Stimulated activated CD4-positive, alpha-beta T cell treated with anti-CD3 and anti-CD28 coated beads, TNF-alpha, amount 100 ng/mL, for 24 hours (primary cell): ENCODE data around the gene KRTAP19-6.
"Not testable (repeated sequence)": the region's sequence is repeated elsewhere in the genome, so short reads cannot be mapped to it uniquely, and the experiment has no call there.

ENCODE experiments used
- DNase-seq, 3 experiments: peaks; one replicate each; pipeline ENCODE4 v3.0.0-alpha.2; 2020; ENCODE audit warnings: low read depth in 3 of 3

The KRTAP19-6 gene, protein sequence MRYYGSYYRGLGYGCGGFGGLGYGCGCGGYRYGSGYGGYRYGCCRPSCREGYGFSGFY

GRCh38 chr21:30541764-30542163, at the start of gene KRTAP19-6:
Gene KRTAP19-6, minus strand, starts transcription at chr21:30541864. Its CDS starts 31 bp downstream, at chr21:30541833.
- DNase-seq: no peak

- DNase-seq: no peak
Observed at GRCh38 chr21:30590297-30590696, 48.6 kb upstream of the KRTAP19-6 start, which contains the start of gene KRTAP22-2. Gene KRTAP22-2, minus strand, starts transcription at chr21:30590397.

DNA sequence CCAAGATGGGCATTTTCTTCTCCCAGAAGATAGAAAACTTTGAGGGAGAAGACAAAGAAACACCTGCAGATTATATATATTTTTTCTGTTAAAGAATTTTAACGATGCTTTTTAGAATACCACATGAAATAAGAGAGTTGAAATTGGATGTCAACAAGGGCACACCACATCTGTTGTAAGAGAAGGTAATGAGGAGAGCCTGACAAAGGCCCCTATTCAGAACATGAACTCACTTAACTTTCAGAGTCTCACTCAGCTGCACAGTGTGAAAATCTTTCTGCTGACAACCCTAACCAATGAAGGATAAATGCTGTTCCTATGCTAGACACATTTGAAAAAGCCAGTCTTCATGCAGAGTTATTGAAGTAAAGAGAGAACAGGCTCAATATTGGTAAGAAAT, 41.2 kb upstream of the KRTAP19-6 start:
- DNase-seq: no peak

DNA sequence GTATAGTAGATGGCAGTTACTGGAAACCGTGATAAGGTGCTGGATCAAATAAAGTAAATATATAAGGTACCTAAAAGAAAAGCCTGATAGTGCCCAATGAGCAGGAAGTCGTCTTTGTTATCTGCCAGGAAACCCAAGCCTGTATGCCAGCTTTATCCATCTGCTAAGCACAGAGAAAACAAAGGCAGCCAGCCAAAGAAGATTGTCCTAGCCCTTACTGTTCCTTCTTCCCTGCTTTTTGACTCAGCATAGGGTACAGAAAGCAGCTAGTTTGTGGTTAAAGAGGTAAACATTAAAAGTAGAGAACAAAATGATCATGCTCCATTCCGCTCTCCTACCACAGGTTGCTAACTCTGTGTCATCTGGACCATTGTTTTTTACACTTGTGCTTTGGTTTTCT, 38.5 kb upstream of the KRTAP19-6 start:
- no peak for DNase-seq

GRCh38 chr21:30579346-30579745, 37.7 kb upstream of the KRTAP19-6 start:
- no peak for DNase-seq

DNA sequence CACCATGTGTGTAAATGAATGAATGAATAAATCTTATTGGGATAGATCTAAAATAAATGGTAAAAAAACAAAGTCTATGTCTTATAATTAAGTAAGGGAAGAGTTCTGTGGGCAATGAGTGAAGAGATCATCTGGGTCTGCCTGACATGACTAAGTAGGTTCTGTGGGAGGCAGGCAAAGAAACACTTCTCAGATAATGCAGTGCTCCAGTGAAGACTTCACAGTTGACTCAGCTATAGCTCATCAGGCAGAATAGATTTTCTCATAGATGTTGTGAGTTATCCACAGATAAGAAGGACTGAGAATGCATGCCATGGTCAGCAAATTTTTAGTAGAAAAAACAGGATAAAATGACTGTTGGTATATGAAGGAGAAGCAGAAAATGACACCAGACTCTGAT, 36.1 kb upstream of the KRTAP19-6 start:
- DNase-seq: no peak

GRCh38 chr21:30567617-30568016, 26.0 kb upstream of the KRTAP19-6 start:
- no peak for DNase-seq

DNA sequence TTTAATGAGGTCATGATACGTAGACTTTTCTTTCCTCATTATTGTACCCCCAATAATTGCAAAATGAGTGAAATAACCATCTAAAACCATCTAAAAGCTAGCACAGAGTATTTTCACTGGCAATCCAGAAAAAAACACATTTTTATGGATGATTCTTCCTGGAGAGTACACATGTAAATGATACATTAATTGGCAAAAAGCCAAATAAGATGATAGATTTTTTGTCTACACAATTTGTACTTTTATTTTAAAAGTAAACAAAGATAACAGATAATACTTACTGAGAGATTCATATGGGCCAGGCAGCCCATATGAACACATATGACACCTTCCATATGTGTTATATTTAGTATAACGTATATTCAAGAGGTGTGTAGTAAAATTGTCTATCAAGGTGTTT, 22.0 kb upstream of the KRTAP19-6 start:
- no peak for DNase-seq

DNA sequence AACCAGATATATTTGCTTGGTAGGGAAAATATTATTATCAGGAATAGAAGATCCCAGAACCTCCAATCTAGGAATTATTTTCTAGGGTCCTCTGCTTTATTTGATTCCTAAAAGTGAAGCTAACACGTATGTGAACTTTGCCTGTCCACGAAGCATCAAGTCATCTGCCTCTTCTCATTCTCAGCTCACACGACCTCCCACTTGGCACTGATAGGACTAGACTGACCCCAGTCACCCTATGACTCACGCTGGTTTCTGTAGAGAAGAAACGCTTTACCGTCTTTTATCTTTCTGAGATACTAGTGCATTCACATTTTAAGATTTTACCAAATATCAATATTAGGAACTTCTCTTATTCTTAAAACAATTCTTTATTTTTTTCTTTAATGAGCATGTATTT, 21.4 kb upstream of the KRTAP19-6 start:
- no peak for DNase-seq

DNA sequence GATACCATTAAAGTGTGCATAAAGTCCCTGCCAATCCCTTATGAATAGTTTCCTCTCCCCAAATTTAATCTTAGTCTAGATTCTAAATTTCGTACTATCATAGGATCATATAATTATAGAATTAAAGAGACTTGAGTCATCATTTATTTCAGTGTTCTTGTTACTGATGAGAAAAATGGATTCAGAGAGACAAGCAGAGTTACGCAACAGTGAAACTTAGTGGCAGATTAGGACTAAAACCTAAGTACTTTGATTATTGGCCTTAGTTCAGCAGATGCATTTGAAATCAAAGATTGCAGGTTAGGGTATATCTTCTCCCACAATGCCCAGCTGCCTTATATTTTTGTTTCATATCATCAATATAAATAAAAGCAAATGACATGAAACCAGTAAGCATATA, 20.3 kb upstream of the KRTAP19-6 start:
- no peak for DNase-seq

DNA sequence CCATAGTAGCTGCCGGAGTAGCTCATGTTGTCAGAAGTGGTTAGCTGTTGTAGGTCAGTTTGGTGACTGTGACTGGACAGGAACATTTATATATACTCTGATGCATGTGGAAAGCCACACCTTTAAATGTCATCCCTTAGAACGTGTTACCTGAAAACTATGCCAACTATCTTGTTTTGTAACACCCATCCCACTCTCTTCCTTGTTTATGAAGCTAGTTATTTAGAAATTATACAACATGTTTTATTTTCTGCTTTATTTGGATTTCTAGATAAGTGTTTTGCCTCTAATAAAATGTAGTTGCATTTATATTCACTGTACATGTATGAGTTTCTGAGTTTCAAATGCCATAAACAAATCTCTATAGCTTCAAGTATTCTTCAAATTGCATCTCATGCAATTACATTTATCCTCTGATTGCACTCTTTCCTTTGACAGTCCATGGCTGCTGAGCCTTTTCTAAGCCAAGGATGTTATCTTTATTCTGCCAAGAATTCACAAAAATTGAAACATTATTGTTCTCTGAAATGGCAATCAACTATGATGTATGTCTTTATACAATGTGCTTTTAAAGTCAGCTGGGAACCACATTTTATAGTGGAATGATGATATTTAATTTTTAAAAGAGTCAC, 19.7 kb upstream of the KRTAP19-6 start, which contains the start of gene KRTAP19-7:
TSS of gene KRTAP19-7 (minus strand) at position 51 of the 632 bp plus-strand sequence. CDS start at position 26, 25 bp downstream.
- no peak for DNase-seq

DNA sequence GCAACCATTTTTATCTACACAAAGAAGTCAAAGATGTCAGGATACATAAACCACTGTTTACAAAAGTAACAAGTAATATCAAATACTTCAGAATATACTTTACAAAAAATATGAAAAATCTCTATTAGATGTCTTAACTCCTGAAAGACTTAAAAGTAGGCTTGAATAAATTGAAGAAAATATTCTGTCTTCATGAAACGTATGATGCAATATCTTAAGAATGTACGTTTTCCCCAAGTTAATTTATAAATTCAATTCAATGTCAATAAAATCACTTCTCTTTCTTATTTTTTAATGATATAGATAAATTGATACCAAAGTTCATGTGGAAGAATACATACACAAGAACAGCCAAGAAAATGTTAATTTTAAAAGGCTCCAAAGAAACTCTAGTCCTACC, 13.4 kb upstream of the KRTAP19-6 start:
- no peak for DNase-seq

DNA sequence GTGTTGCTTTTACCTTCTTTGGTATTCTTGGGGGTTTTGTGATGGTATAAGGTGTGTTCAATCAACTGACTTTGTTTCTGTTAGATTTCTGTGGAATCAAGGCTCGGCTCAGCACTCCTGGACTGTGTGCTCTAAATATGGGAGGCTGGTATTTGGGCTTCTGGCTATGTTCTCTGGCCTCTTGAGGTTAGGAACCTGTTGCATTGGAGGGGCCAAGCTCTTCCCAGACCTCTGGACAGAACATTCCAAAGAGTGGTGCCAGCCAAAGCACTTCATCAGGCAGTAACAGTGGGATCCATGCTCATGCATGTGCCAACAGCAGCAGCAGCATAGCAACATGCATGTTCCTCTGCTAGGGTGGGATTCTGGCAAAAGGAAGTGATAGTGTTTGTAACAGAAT, 11.1 kb upstream of the KRTAP19-6 start:
- no peak for DNase-seq

DNA sequence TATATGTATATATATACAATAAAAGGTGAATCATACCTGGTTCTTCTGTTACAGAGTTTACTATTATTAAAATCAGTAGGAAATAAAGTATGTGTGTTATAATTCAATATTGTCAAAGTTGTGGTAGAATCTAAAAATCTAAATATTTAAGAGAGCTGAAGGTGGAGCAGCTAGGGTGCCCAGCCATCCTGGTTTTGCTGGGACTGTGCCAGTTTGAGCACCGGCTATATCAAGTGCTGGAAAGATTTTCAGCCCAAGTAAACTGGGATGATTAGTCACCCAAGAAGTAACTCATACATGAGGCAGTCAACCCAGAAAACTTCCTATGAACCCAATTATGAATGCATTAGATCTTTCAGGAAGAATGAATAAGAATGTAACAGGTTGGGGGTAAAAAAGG, 22.8 kb downstream of the KRTAP19-6 start:
- DNase-seq: no peak

DNA sequence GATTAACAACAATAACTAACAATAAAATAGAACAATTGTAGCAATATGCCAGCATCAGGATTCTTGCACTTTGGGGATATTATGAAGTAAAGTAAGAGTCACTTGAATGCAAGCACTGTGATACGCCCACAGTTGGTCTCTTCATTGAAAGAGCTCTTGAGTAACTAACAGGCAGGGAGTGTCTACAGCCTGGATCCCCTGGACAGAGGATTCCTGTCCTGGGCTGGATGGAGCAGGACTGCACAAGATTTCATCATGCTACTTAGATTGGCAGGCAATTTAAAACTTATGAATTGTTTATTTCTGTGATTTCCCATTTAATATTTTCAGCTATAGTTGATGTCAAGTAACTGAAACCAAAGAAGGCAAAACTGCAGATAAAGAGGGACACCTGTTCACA, 26.0 kb downstream of the KRTAP19-6 start:
- DNase-seq: no peak

- not testable (repeated sequence) for DNase-seq
Observed at GRCh38 chr21:30505621-30506205, 36.0 kb downstream of the KRTAP19-6 start.

- DNase-seq: no peak
Observed at GRCh38 chr21:30502041-30502440, 39.6 kb downstream of the KRTAP19-6 start, which contains the start of gene KRTAP19-5. Gene KRTAP19-5, minus strand, starts transcription at chr21:30502141. Its CDS starts 51 bp downstream, at chr21:30502090.

GRCh38 chr21:30497065-30497464, 44.6 kb downstream of the KRTAP19-6 start, which contains the start of gene KRTAP19-4:
Gene KRTAP19-4, minus strand, starts transcription at chr21:30497165. Its CDS starts 55 bp downstream, at chr21:30497110.
- no peak for DNase-seq

GRCh38 chr21:30491963-30492428, 49.7 kb downstream of the KRTAP19-6 start, which contains the start of gene KRTAP19-3:
Gene KRTAP19-3, minus strand, starts transcription at chr21:30492013. Its CDS starts 56 bp downstream, at chr21:30491957.
- no peak for DNase-seq
